ENCODE results near the gene TNNC1.

GRCh38 chr3:52454250-52454937 lies 553 bp upstream of the TNNC1 start:
- TF ChIP-seq CTCF (IDR thresholded peaks at IDR 0.05) (no peak), POLR2A (IDR thresholded peaks at IDR 0.05) (no peak)

Data from uterus (tissue), 2 donors.